A549 (cell line): ENCODE data around the gene TMEM120A.

Source experiments
- KDM5A ChIP-seq: fragments of 200-600 bp; sonication (generic); IDR thresholded peaks from 2 replicates; pipeline ENCODE4 v1.6.1; 2016; ENCODE audit warnings: antibody characterized with exemption, mild to moderate bottlenecking
- RAD21 ChIP-seq, 2 experiments: fragments of >200 bp in 1 of 2; sonication (Bioruptor Twin) in 1 of 2; formaldehyde crosslinking in 1 of 2; IDR thresholded peaks in 1 of 2; conservative IDR thresholded peaks in 1 of 2; 2 replicates in 1 of 2; 3 replicates in 1 of 2; pipeline ENCODE4 v1.6.1; 2012 to 2018; ENCODE audit warnings: inconsistent platforms in 1 of 2
- TP53 ChIP-seq: fragments of 250-450 bp; sonication (Bioruptor Pico); IDR thresholded peaks from 2 replicates; pipeline ENCODE4 v1.5.0; 2021; ENCODE audit warnings: mild to moderate bottlenecking, moderate library complexity
- TF ChIP-seq, protein P1 (sequence below): fragments of >200 bp; sonication (Bioruptor Twin); formaldehyde crosslinking; IDR thresholded peaks from 2 replicates; pipeline ENCODE4 v1.6.1; 2016
- TF ChIP-seq, protein P2 (sequence below): fragments of >200 bp; sonication (Bioruptor Twin); formaldehyde crosslinking; IDR thresholded peaks from 3 replicates; pipeline ENCODE4 v1.5.1; 2016
- TF ChIP-seq, protein P3 (sequence below): fragments of 150-350 bp; IDR thresholded peaks from 2 replicates; pipeline ENCODE4 v1.6.1; 2014; ENCODE audit warnings: low read depth, mild to moderate bottlenecking, low read length
- TF ChIP-seq, protein P4 (sequence below): IDR thresholded peaks from 2 replicates; pipeline ENCODE4 v1.6.1; 2012

DNA sequence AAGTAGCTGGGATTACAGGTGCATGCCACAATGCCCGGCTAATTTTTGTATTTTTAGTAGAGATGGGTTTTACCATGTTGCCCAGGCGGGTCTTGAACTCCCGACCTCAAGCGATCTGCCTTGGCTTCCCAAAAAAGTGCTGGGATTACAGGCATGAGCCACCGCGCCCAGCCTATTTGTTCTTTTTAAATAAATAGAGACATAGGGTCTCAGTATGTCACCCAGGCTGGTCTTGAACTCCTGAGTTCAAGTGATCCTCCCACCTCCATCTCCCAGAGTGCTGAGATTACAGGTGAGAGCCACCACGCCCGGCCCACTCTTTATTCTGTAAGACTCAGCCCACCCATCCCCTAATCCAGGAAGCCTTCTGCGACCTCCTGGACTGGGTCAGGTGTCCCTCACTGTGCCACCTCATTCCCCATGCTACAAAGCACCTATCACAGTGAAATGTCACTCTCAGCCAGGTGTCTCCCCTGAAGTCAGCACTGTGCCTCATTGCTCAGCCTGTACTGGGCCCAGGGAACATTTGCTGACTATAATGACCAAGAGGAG is 2.8 kb downstream of the TMEM120A start:
- TF ChIP-seq RAD21 (conservative IDR thresholded peaks at IDR 0.05 in 1 of 2, IDR thresholded peaks at IDR 0.05 in 1 of 2) (no peak), TP53 (no peak), KDM5A (no peak)
- TF ChIP-seq, protein P1, sequence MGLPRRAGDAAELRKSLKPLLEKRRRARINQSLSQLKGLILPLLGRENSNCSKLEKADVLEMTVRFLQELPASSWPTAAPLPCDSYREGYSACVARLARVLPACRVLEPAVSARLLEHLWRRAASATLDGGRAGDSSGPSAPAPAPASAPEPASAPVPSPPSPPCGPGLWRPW: no peak
- TF ChIP-seq, protein P2, sequence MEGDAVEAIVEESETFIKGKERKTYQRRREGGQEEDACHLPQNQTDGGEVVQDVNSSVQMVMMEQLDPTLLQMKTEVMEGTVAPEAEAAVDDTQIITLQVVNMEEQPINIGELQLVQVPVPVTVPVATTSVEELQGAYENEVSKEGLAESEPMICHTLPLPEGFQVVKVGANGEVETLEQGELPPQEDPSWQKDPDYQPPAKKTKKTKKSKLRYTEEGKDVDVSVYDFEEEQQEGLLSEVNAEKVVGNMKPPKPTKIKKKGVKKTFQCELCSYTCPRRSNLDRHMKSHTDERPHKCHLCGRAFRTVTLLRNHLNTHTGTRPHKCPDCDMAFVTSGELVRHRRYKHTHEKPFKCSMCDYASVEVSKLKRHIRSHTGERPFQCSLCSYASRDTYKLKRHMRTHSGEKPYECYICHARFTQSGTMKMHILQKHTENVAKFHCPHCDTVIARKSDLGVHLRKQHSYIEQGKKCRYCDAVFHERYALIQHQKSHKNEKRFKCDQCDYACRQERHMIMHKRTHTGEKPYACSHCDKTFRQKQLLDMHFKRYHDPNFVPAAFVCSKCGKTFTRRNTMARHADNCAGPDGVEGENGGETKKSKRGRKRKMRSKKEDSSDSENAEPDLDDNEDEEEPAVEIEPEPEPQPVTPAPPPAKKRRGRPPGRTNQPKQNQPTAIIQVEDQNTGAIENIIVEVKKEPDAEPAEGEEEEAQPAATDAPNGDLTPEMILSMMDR: no peak
- TF ChIP-seq, protein P3, sequence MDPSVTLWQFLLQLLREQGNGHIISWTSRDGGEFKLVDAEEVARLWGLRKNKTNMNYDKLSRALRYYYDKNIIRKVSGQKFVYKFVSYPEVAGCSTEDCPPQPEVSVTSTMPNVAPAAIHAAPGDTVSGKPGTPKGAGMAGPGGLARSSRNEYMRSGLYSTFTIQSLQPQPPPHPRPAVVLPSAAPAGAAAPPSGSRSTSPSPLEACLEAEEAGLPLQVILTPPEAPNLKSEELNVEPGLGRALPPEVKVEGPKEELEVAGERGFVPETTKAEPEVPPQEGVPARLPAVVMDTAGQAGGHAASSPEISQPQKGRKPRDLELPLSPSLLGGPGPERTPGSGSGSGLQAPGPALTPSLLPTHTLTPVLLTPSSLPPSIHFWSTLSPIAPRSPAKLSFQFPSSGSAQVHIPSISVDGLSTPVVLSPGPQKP: no peak
- TF ChIP-seq, protein P4, sequence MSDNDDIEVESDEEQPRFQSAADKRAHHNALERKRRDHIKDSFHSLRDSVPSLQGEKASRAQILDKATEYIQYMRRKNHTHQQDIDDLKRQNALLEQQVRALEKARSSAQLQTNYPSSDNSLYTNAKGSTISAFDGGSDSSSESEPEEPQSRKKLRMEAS: no peak
